SK-N-SH (cell line): ENCODE results near the gene SAMD4A. TPM values are rescaled to one million over a fixed set of nuclear protein-coding genes. Genes with fewer than 3 reads are reported as not detected.

Experiments used
- CTCF ChIA-PET: fragments of 300-600, 350-600 bp; formaldehyde crosslinking; extraction: SDS; loops from one replicate; lab custom pipeline; 2021; lab: Yijun Ruan, JAX
- POLR2A ChIA-PET: fragments of 350-600 bp; sonication (Branson Sonifier 250); formaldehyde crosslinking; extraction: SDS; loops from one replicate; lab custom pipeline; 2020; ENCODE audit warnings: antibody characterized with exemption, inconsistent platforms; lab: Yijun Ruan, JAX
- DNase-seq: peaks from one replicate; pipeline ENCODE4 v3.0.0; 2012
- H2AFZ ChIP-seq: fragments of 200-600 bp; sonication (generic); 2 replicates; pipeline ENCODE4 v1.8.1; 2016; ENCODE audit warnings: antibody characterized with exemption, mild to moderate bottlenecking, low read depth
- H3F3A ChIP-seq: fragments of 200-600 bp; sonication (generic); replicated peaks from 2 replicates; pipeline ENCODE3; 2016; ENCODE audit warnings: antibody characterized with exemption, mild to moderate bottlenecking; ENCODE audit not compliant: insufficient read depth
- H3K27ac ChIP-seq, 2 experiments: fragments of 200-500 bp in 1 of 2; fragments of 200-600 bp in 1 of 2; sonication (Bioruptor generic) in 1 of 2; sonication (generic), shearing (Covaris generic) in 1 of 2; 2 replicates each; pipeline versions ENCODE4 v1.5.1 to v1.6.1; 2014 to 2016; ENCODE audit warnings: low read depth in 2 of 2, inconsistent platforms in 1 of 2, low read length in 1 of 2, mild to moderate bottlenecking in 1 of 2, mixed read lengths in 1 of 2
- H3K27me3 ChIP-seq: fragments of 200-600 bp; sonication (generic), shearing (Covaris generic); 2 replicates; pipeline ENCODE4 v1.6.1; 2016; ENCODE audit warnings: mixed run types; ENCODE audit not compliant: insufficient read depth
- H3K36me3 ChIP-seq, 2 experiments: fragments of 200-500 bp in 1 of 2; fragments of 200-600 bp in 1 of 2; sonication (Bioruptor generic) in 1 of 2; sonication (generic) in 1 of 2; replicated peaks in 1 of 2; 2 replicates each; pipeline versions ENCODE3 to v1.5.1; 2014 to 2016; ENCODE audit warnings: low read length in 1 of 2, mild to moderate bottlenecking in 1 of 2; ENCODE audit not compliant: insufficient read depth in 2 of 2, control insufficient read depth in 1 of 2
- H3K4me1 ChIP-seq, 2 experiments: fragments of 200-500 bp in 1 of 2; fragments of 200-600 bp in 1 of 2; sonication (Bioruptor generic) in 1 of 2; sonication (generic), shearing (Covaris generic) in 1 of 2; 2 replicates each; pipeline versions ENCODE4 v1.5.1 to v1.6.1; 2014 to 2016; ENCODE audit warnings: low read depth in 1 of 2, low read length in 1 of 2, mixed run types in 1 of 2; ENCODE audit not compliant: insufficient read depth in 2 of 2, control insufficient read depth in 1 of 2
- H3K4me2 ChIP-seq: fragments of 200-600 bp; sonication (generic), shearing (Covaris generic); 2 replicates; pipeline ENCODE4 v1.6.1; 2017; ENCODE audit warnings: mixed run types
- H3K4me3 ChIP-seq, 2 experiments: fragments of 200-500 bp in 1 of 2; fragments of 200-600 bp in 1 of 2; sonication (Bioruptor generic) in 1 of 2; sonication (generic), shearing (Covaris generic) in 1 of 2; 2 replicates each; pipeline versions ENCODE4 v1.5.1 to v1.8.1; 2014 to 2016; ENCODE audit warnings: low read depth in 2 of 2, inconsistent platforms in 1 of 2, low read length in 1 of 2, mild to moderate bottlenecking in 1 of 2, mixed read lengths in 1 of 2, moderate library complexity in 1 of 2
- H3K79me2 ChIP-seq: fragments of 200-600 bp; sonication (generic); 2 replicates; pipeline ENCODE4 v1.8.1; 2017; ENCODE audit warnings: mild to moderate bottlenecking; ENCODE audit not compliant: insufficient read depth
- H3K9ac ChIP-seq: fragments of 200-600 bp; sonication (generic); 2 replicates; pipeline ENCODE4 v1.6.1; 2017; ENCODE audit warnings: mixed run types
- H3K9me2 ChIP-seq: fragments of 200-600 bp; sonication (generic); 2 replicates; pipeline ENCODE4 v1.6.1; 2017; ENCODE audit warnings: mixed run types
- H3K9me3 ChIP-seq: fragments of 200-600 bp; sonication (generic); 2 replicates; pipeline ENCODE4 v1.6.1; 2017; ENCODE audit warnings: mixed run types, mild to moderate bottlenecking, moderate library complexity
- H4K20me1 ChIP-seq: fragments of 200-600 bp; sonication (generic); 2 replicates; pipeline ENCODE4 v1.6.1; 2017; ENCODE audit warnings: mild to moderate bottlenecking, mixed run types; ENCODE audit not compliant: insufficient read depth
- CHD2 ChIP-seq: fragments of 150-350 bp; IDR thresholded peaks from 2 replicates; pipeline ENCODE4 v1.6.1; 2018; ENCODE audit warnings: low read length; ENCODE audit not compliant: partially characterized antibody
- FOXJ3 ChIP-seq: sonication (generic); formaldehyde crosslinking; IDR thresholded peaks from 2 replicates; pipeline ENCODE4 v1.5.1; 2020; ENCODE audit warnings: mild to moderate bottlenecking, missing genetic modification reagents
- JUND ChIP-seq: IDR thresholded peaks from 2 replicates; pipeline ENCODE4 v1.4.0; 2012
- MEF2A ChIP-seq: IDR thresholded peaks from 2 replicates; pipeline ENCODE4 v1.4.0; 2012; ENCODE audit warnings: low read depth, borderline replicate concordance
- NFIC ChIP-seq: IDR thresholded peaks from 2 replicates; pipeline ENCODE4 v1.4.0; 2012; ENCODE audit warnings: borderline replicate concordance
- RAD21 ChIP-seq: IDR thresholded peaks from 2 replicates; pipeline ENCODE4 v1.6.1; 2012; ENCODE audit warnings: mild to moderate bottlenecking, low read length
- SMC3 ChIP-seq: IDR thresholded peaks from 2 replicates; pipeline ENCODE4 v1.6.1; 2012; ENCODE audit warnings: low read depth, low read length, improper control_type of control experiment
- TCF12 ChIP-seq: IDR thresholded peaks from 2 replicates; pipeline ENCODE4 v1.4.0; 2012
- TEAD4 ChIP-seq: IDR thresholded peaks from 2 replicates; pipeline ENCODE4 v1.4.0; 2012; ENCODE audit warnings: mild to moderate bottlenecking, borderline replicate concordance; ENCODE audit not compliant: insufficient read depth
- WGBS: methylation state at CpG from one replicate; pipeline ENCODE4 v1.1.6; 2017; ENCODE audit warnings: low lambda C conversion rate; 5-methylcytosine and 5-hydroxymethylcytosine counted together
- polyA plus RNA-seq, 3 experiments: library from polyadenylated mRNA; depleted of rRNA; stranded (reverse); fragments of >200 nt; gene quantifications; 2 replicates each; pipeline ENCODE4 v1.2.3, GENCODE V29; 2012
- TF ChIP-seq, protein P1 (sequence below): fragments of 200-600 bp; sonication (generic); IDR thresholded peaks from 2 replicates; pipeline ENCODE4 v1.6.1; 2017; ENCODE audit warnings: antibody characterized with exemption, mild to moderate bottlenecking, moderate library complexity
- TF ChIP-seq, protein P2 (sequence below): IDR thresholded peaks from 2 replicates; pipeline ENCODE4 v1.4.0; 2012; ENCODE audit warnings: low read depth
- TF ChIP-seq, protein P3 (sequence below): fragments of 150-350 bp; IDR thresholded peaks from 2 replicates; pipeline ENCODE4 v1.6.1; 2016; ENCODE audit warnings: mild to moderate bottlenecking, low read depth, low read length
- TF ChIP-seq, protein P4 (sequence below): IDR thresholded peaks from 2 replicates; pipeline ENCODE4 v1.4.0; 2012; ENCODE audit warnings: low read depth, borderline replicate concordance

SAMD4A gene
- polyA plus RNA-seq, 1 of the 3 experiments (the other 2 are of a cell fraction), result 5.0 TPM

DNA sequence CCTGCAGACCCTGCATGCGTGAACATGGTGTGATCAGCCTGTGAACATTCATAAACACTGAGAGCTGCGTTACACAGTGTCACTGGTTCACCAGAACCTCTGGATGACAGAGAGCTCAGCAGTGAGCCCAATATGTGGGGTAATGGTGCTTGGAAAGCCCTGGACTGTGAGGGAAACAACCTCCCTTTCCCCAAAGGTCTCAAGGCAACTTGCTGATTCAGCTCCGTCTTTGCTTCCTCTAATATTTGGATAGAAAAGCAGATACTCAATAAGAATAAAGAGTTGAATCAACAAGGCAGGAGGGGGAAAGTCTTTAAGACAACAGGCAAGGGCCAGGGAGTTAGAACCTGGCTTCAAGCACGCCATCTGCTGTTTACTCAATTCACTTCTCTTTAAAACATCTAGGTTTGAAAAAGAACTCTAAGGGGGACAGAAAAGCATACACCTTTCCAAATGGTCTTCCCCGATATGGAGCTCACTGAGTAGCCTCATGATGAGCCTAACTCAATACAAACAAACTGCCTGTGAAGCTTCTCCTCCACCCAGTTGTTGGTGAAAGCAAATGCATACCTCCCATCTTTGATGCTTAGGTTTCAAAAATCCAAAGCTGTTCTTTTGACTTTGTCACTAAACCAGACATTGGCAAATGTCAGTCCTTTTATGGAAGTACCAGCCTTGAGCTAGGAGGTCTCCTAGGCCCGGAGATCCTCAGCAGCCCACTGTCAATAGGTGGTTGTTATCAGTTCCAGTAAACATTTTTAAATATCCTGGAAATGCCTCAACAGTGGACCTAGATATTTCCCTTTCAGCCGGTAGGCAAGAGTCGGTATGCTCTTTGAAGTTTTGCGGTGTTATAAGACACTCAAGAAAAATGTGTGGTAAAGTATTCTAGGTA, 76.1 kb downstream of the SAMD4A start:
- Histone ChIP-seq H3K27me3 (no peaks in the 10 kb centered on the region), H3K4me1 (peaks cover 12 to 26% of the 10 kb centered on the region in 2 experiments), H4K20me1 (peaks cover 41% of the 10 kb centered on the region; the same call in 1 of the 2 replicates), H2AFZ (no peak overlapping the region), H3K9me3 (no peaks in the 10 kb centered on the region), H3K9ac (no peak overlapping the region), H3K4me2 (no peak overlapping the region), H3K4me3 (no peak overlapping the region), H3K9me2 (no peaks in the 10 kb centered on the region), H3F3A (peaks cover 5% of the 10 kb centered on the region), H3K27ac (peak overlapping the region in 1 of 2 experiments; percentile 9; a peak in 1 of 4 replicates), H3K36me3 (no peaks in the 10 kb centered on the region), H3K79me2 (peaks cover 100% of the 10 kb centered on the region)
- 88% methylated on average over 9 of the region's 9 CpGs for WGBS
- ChIA-PET POLR2A (interaction anchor here (0.6 kb wide), 1 partner anchor 170 kb away, joined by 4 read pairs; no protein-coding TSS in a partner anchor), CTCF (interaction anchor here (0.7 to 2.6 kb wide), 2 partner anchors 11 to 79 kb away, joined by 3 to 8 read pairs; no protein-coding TSS in a partner anchor)
- no peak for DNase-seq
- TF ChIP-seq, protein P1, sequence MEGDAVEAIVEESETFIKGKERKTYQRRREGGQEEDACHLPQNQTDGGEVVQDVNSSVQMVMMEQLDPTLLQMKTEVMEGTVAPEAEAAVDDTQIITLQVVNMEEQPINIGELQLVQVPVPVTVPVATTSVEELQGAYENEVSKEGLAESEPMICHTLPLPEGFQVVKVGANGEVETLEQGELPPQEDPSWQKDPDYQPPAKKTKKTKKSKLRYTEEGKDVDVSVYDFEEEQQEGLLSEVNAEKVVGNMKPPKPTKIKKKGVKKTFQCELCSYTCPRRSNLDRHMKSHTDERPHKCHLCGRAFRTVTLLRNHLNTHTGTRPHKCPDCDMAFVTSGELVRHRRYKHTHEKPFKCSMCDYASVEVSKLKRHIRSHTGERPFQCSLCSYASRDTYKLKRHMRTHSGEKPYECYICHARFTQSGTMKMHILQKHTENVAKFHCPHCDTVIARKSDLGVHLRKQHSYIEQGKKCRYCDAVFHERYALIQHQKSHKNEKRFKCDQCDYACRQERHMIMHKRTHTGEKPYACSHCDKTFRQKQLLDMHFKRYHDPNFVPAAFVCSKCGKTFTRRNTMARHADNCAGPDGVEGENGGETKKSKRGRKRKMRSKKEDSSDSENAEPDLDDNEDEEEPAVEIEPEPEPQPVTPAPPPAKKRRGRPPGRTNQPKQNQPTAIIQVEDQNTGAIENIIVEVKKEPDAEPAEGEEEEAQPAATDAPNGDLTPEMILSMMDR, result peak; percentile 43
- TF ChIP-seq RAD21 (peak; percentile 32), SMC3 (peak; percentile 29; the same call in 1 of the 2 replicates), TCF12 (no peak)

DNA sequence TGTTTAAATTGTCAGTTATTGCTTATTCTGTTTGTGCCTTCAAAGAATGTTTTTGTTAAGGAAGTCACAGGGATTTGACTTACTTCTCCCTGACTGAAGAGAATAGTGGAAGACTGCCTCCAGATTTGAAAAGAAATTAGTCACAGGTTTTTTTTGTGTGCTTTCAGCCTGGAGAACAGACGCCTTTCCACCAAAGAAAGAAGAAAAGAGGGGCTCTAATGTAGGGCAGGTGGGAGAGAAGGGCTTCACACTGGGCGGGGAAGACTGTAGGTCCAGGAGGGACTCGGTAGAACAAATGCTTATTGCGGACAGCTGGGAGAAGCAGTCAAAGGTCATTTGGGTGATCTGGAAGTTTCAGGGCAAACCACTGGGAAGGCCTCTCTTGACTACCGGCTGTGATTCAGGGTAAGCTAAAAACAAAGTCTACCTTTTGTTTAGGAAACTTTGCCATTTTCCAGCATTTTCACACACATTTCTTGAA, 76.8 kb downstream of the SAMD4A start:
- Histone ChIP-seq H4K20me1 (peaks cover 36% of the 10 kb centered on the region; the same call in 1 of the 2 replicates), H3F3A (peaks cover 5% of the 10 kb centered on the region), H3K9me3 (no peaks in the 10 kb centered on the region), H3K4me1 (peaks cover 10 to 23% of the 10 kb centered on the region in 2 experiments; a peak in 3 of 4 replicates)
- DNase-seq, result no peak
- TF ChIP-seq TCF12 (no peak), FOXJ3 (CRISPR knock-in tag) (no peak), TEAD4 (no peak), JUND (no peak), RAD21 (no peak), MEF2A (no peak), NFIC (no peak), SMC3 (no peak), CHD2 (no peak)
- TF ChIP-seq, protein P2, sequence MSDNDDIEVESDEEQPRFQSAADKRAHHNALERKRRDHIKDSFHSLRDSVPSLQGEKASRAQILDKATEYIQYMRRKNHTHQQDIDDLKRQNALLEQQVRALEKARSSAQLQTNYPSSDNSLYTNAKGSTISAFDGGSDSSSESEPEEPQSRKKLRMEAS, result no peak
- TF ChIP-seq, protein P3, sequence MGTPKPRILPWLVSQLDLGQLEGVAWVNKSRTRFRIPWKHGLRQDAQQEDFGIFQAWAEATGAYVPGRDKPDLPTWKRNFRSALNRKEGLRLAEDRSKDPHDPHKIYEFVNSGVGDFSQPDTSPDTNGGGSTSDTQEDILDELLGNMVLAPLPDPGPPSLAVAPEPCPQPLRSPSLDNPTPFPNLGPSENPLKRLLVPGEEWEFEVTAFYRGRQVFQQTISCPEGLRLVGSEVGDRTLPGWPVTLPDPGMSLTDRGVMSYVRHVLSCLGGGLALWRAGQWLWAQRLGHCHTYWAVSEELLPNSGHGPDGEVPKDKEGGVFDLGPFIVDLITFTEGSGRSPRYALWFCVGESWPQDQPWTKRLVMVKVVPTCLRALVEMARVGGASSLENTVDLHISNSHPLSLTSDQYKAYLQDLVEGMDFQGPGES, result no peak
- TF ChIP-seq, protein P4, sequence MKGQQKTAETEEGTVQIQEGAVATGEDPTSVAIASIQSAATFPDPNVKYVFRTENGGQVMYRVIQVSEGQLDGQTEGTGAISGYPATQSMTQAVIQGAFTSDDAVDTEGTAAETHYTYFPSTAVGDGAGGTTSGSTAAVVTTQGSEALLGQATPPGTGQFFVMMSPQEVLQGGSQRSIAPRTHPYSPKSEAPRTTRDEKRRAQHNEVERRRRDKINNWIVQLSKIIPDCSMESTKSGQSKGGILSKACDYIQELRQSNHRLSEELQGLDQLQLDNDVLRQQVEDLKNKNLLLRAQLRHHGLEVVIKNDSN, result no peak
- TF ChIP-seq, protein P1, result no peak
- TF ChIP-seq, all 33 proteins: peak for 0
- Histone ChIP-seq H3K79me2 (peaks cover 100% of the 10 kb centered on the region), H3K4me3 (no peak overlapping the region), H2AFZ (no peak overlapping the region), H3K9ac (no peak overlapping the region), H3K27me3 (no peaks in the 10 kb centered on the region), H3K9me2 (no peaks in the 10 kb centered on the region), H3K27ac (peak overlapping the region in 1 of 2 experiments; percentile 9; a peak in 1 of 4 replicates), H3K4me2 (no peak overlapping the region), H3K36me3 (no peaks in the 10 kb centered on the region)
- WGBS, result 98% methylated on average over 5 of the region's 5 CpGs
- POLR2A ChIA-PET, result no interaction called here
- CTCF ChIA-PET, result interaction anchor here (2.6 kb wide), 1 partner anchor 79 kb away, joined by 8 read pairs; no protein-coding TSS in a partner anchor
